ENCODE measurements around the gene TBX10. TPM values are rescaled to one million over a fixed set of nuclear protein-coding genes. Genes with fewer than 3 reads are reported as not detected.
"Not testable (repeated sequence)": the region's sequence is repeated elsewhere in the genome, so short reads cannot be mapped to it uniquely, and the experiment has no call there.

Gene TBX10
- total RNA-seq, 1 experiment from 2014 or later, result not detected

GRCh38 chr11:67592880-67593564, 46.5 kb downstream of the TBX10 start:
- TF ChIP-seq CTCF (conservative IDR thresholded peaks at IDR 0.05; ENCODE audit: low read depth, low read length) (no peak), EZH2 (IDR thresholded peaks at IDR 0.05; ENCODE audit: borderline replicate concordance, low read depth, low read length, poor library complexity, severe bottlenecking) (no peak)
- ChIA-PET POLR2A (ENCODE audit: low non-redundant PET) (no interaction called here), CTCF (interaction anchor here (0.6 kb wide), 1 partner anchor 1234 kb away, joined by 6 read pairs; no protein-coding TSS in a partner anchor)
- BruUV-seq (replicated peaks), result no TSS peak
- Histone ChIP-seq H3K36me3 (ENCODE audit: insufficient read depth, low read length, poor library complexity, severe bottlenecking) (peaks cover 5% of the 10 kb centered on the region), H3K27me3 (replicated peaks; ENCODE audit: insufficient read depth, low read depth, low read length, poor library complexity) (no peaks in the 10 kb centered on the region), H3K4me1 (ENCODE audit: insufficient read depth, low read length, poor library complexity, severe bottlenecking) (no peaks in the 10 kb centered on the region), H3K4me3 (ENCODE audit: low read depth, low read length, poor library complexity, severe bottlenecking) (no peak overlapping the region), H3K27ac (ENCODE audit: low read depth, low read length, poor library complexity, severe bottlenecking) (no peak overlapping the region), H3K9me3 (ENCODE audit: low read depth, low read length, poor library complexity, severe bottlenecking) (no peaks in the 10 kb centered on the region)
- intact Hi-C loops (cut with micrococcal nuclease; ENCODE audit: unreplicated experiment), result no loop called here
- DNase-seq (ENCODE audit: low spot score), result no peak

- Histone ChIP-seq H3K36me3 (ENCODE audit: insufficient read depth, low read length, poor library complexity, severe bottlenecking) (peaks cover 37% of the 10 kb centered on the region), H3K4me1 (ENCODE audit: insufficient read depth, low read length, poor library complexity, severe bottlenecking) (peaks cover 12% of the 10 kb centered on the region)
- BruUV-seq (replicated peaks); DNase-seq (ENCODE audit: low spot score); H3K9me3 ChIP-seq (ENCODE audit: low read depth, low read length, poor library complexity, severe bottlenecking); H3K27ac ChIP-seq (ENCODE audit: low read depth, low read length, poor library complexity, severe bottlenecking); H3K4me3 ChIP-seq (ENCODE audit: low read depth, low read length, poor library complexity, severe bottlenecking); CTCF ChIA-PET; intact Hi-C loops (cut with micrococcal nuclease; ENCODE audit: unreplicated experiment); H3K27me3 ChIP-seq (replicated peaks; ENCODE audit: insufficient read depth, low read depth, low read length, poor library complexity); POLR2A ChIA-PET (ENCODE audit: low non-redundant PET): not testable (repeated sequence)
Observed at GRCh38 chr11:67588899-67589415, 50.6 kb downstream of the TBX10 start.

GRCh38 chr11:67588136-67588503, 51.4 kb downstream of the TBX10 start:
- intact Hi-C loops (cut with micrococcal nuclease; ENCODE audit: unreplicated experiment), result no loop called here
- CTCF ChIA-PET, result no interaction called here
- TF ChIP-seq EZH2 (IDR thresholded peaks at IDR 0.05; ENCODE audit: borderline replicate concordance, low read depth, low read length, poor library complexity, severe bottlenecking) (no peak), CTCF (conservative IDR thresholded peaks at IDR 0.05; ENCODE audit: low read depth, low read length) (no peak)
- no peaks in the 10 kb centered on the region for H3K9me3 ChIP-seq (ENCODE audit: low read depth, low read length, poor library complexity, severe bottlenecking)
- H3K27ac ChIP-seq (ENCODE audit: low read depth, low read length, poor library complexity, severe bottlenecking), result no peak overlapping the region
- H3K36me3 ChIP-seq (ENCODE audit: insufficient read depth, low read length, poor library complexity, severe bottlenecking), result peaks cover 37% of the 10 kb centered on the region
- H3K4me1 ChIP-seq (ENCODE audit: insufficient read depth, low read length, poor library complexity, severe bottlenecking), result peaks cover 12% of the 10 kb centered on the region
- POLR2A ChIA-PET (ENCODE audit: low non-redundant PET), result no interaction called here
- H3K4me3 ChIP-seq (ENCODE audit: low read depth, low read length, poor library complexity, severe bottlenecking), result no peak overlapping the region
- no TSS peak for BruUV-seq (replicated peaks)
- no peak for DNase-seq (ENCODE audit: low spot score)
- H3K27me3 ChIP-seq (replicated peaks; ENCODE audit: insufficient read depth, low read depth, low read length, poor library complexity), result no peaks in the 10 kb centered on the region

Data from A673 (cell line).